ENCODE measurements around the gene TMEM42.

GRCh38 chr3:44903314-44903713, 41.6 kb downstream of the TMEM42 start:
- TF ChIP-seq FOXA1 (IDR thresholded peaks at IDR 0.05; ENCODE audit: borderline replicate concordance) (no peak), BRD9 (IDR thresholded peaks at IDR 0.05; ENCODE audit: low read depth, partially characterized antibody) (no peak), DPF2 (IDR thresholded peaks at IDR 0.05) (no peak), HMGXB4 (CRISPR knock-in tag; IDR thresholded peaks at IDR 0.05) (no peak), ZNF12 (CRISPR knock-in tag; IDR thresholded peaks at IDR 0.05) (no peak), GABPA (tag; conservative IDR thresholded peaks at IDR 0.05; ENCODE audit: low read depth) (no peak), STAG1 (CRISPR knock-in tag; IDR thresholded peaks at IDR 0.05; ENCODE audit: borderline replicate concordance) (no peak)
- TF ChIP-seq, protein P1, sequence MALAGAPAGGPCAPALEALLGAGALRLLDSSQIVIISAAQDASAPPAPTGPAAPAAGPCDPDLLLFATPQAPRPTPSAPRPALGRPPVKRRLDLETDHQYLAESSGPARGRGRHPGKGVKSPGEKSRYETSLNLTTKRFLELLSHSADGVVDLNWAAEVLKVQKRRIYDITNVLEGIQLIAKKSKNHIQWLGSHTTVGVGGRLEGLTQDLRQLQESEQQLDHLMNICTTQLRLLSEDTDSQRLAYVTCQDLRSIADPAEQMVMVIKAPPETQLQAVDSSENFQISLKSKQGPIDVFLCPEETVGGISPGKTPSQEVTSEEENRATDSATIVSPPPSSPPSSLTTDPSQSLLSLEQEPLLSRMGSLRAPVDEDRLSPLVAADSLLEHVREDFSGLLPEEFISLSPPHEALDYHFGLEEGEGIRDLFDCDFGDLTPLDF (CRISPR knock-in tag; IDR thresholded peaks at IDR 0.05), result no peak
- TF ChIP-seq, protein P2, sequence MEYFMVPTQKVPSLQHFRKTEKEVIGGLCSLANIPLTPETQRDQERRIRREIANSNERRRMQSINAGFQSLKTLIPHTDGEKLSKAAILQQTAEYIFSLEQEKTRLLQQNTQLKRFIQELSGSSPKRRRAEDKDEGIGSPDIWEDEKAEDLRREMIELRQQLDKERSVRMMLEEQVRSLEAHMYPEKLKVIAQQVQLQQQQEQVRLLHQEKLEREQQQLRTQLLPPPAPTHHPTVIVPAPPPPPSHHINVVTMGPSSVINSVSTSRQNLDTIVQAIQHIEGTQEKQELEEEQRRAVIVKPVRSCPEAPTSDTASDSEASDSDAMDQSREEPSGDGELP (CRISPR knock-in tag; IDR thresholded peaks at IDR 0.05; ENCODE audit: borderline replicate concordance), result no peak
